ENCODE measurements around the gene DUXB. TPM values are rescaled to one million over a fixed set of nuclear protein-coding genes. Genes with fewer than 3 reads are reported as not detected.

The DUXB gene
- total and polyA plus RNA-seq, 3 donors from 2014 or later, result 0.30 TPM; not detected in 2

- intact Hi-C loops (cut with DNase I; ENCODE audit: low total_unique reads), result loop anchor here (10.0 kb wide), 1 partner anchor 73 kb away; no protein-coding TSS in a partner anchor
- 1% methylated on average over 72 of the region's 76 CpGs; no CpG with 5 or more reads in 1 of the 2 donors for WGBS, 2 donors
- Histone ChIP-seq H3K9me3 (no peaks in the 10 kb centered on the region), H3K36me3 (ENCODE audit: low read depth, missing control alignments) (no peaks in the 10 kb centered on the region), H3K27me3 (no peaks in the 10 kb centered on the region), H3K27ac (peak within 1 kb of the TSS; percentile 98 to 99), H3K4me1 (peaks cover 37% of the 10 kb centered on the region), H3K4me3 (peak within 1 kb of the TSS; percentile 99)
- DNase-seq, result peak; percentile 97
- no peak for TF ChIP-seq CTCF (IDR thresholded peaks at IDR 0.05)
- peak; percentile 95 for TF ChIP-seq POLR2A (IDR thresholded peaks at IDR 0.05)
Observed at GRCh38 chr16:75647492-75648264, 53.6 kb downstream of the DUXB start, which contains the start of the genes KARS1 and TERF2IP. Gene KARS1, minus strand, starts transcription at chr16:75647665. Its CDS starts 26 bp downstream, at chr16:75647639. Gene TERF2IP, plus strand, starts transcription at chr16:75647773. Its CDS starts 110 bp downstream, at chr16:75647883.

GRCh38 chr16:75647112-75647491, 54.2 kb downstream of the DUXB start:
- Histone ChIP-seq H3K36me3 (ENCODE audit: low read depth, missing control alignments) (no peaks in the 10 kb centered on the region), H3K4me3 (peak overlapping the region; percentile 99), H3K27me3 (no peaks in the 10 kb centered on the region), H3K4me1 (peaks cover 31% of the 10 kb centered on the region), H3K9me3 (no peaks in the 10 kb centered on the region), H3K27ac (peak overlapping the region; percentile 98 to 99)
- DNase-seq, result no peak
- 0% methylated on average over 7 to 18 of the region's 18 CpGs for WGBS, 2 donors
- no peak for TF ChIP-seq CTCF (IDR thresholded peaks at IDR 0.05)
- intact Hi-C loops (cut with DNase I; ENCODE audit: low total_unique reads), result loop anchor here (10.0 kb wide), 1 partner anchor 72 kb away; no protein-coding TSS in a partner anchor

GRCh38 chr16:75644240-75645012, 56.8 kb downstream of the DUXB start:
- H3K27me3 ChIP-seq, result no peaks in the 10 kb centered on the region
- peaks cover 10% of the 10 kb centered on the region for H3K4me1 ChIP-seq
- WGBS, 2 donors, result 87 to 93% methylated on average over 7 of the region's 7 CpGs
- no peak for DNase-seq
- H3K4me3 ChIP-seq, result no peak overlapping the region
- no peaks in the 10 kb centered on the region for H3K9me3 ChIP-seq
- no peak overlapping the region for H3K27ac ChIP-seq
- intact Hi-C loops (cut with DNase I; ENCODE audit: low total_unique reads), result loop anchor here (10.0 kb wide), 1 partner anchor 70 kb away; no protein-coding TSS in a partner anchor
- no peaks in the 10 kb centered on the region for H3K36me3 ChIP-seq (ENCODE audit: low read depth, missing control alignments)
- TF ChIP-seq POLR2A (IDR thresholded peaks at IDR 0.05) (no peak), CTCF (IDR thresholded peaks at IDR 0.05) (no peak)

Small RNA genes lying within 50 kb of the gene (small RNA-seq; reads per million reads assigned to genes)
- 0 reads per million in 2 donors for gene RN7SL520P

Other genes with a start within 250 kb of the DUXB start
- 10 to 100 TPM; 44.3 to 54.2 TPM for gene TMEM170A, start 236.8 kb downstream of the DUXB start, total RNA-seq
- gene TMEM170A, start 236.8 kb downstream of the DUXB start, polyA plus RNA-seq (ENCODE audit: insufficient read depth, low read depth, low replicate concordance), result 42.2 TPM
- gene CHST6, start 206.0 kb downstream of the DUXB start, total RNA-seq, result 1 to 10 TPM; 6.1 to 9.4 TPM
- 1.1 TPM for gene CHST6, start 206.0 kb downstream of the DUXB start, polyA plus RNA-seq (ENCODE audit: insufficient read depth, low read depth, low replicate concordance)
- under 1 TPM; 0.55 to 0.74 TPM for gene CHST5, start 165.4 kb downstream of the DUXB start, total RNA-seq
- 0.26 TPM for gene CHST5, start 165.4 kb downstream of the DUXB start, polyA plus RNA-seq (ENCODE audit: insufficient read depth, low read depth, low replicate concordance)
- gene TMEM231, start 145.2 kb downstream of the DUXB start, total RNA-seq, result 10 to 100 TPM; 21.2 to 25.4 TPM
- 29.2 TPM for gene TMEM231, start 145.2 kb downstream of the DUXB start, polyA plus RNA-seq (ENCODE audit: insufficient read depth, low read depth, low replicate concordance)
- gene GABARAPL2, start 135.1 kb downstream of the DUXB start, total RNA-seq, result 100 to 1,000 TPM; 113 to 122 TPM
- 157 TPM for gene GABARAPL2, start 135.1 kb downstream of the DUXB start, polyA plus RNA-seq (ENCODE audit: insufficient read depth, low read depth, low replicate concordance)
- gene ADAT1, start 78.2 kb downstream of the DUXB start, total RNA-seq, result 100 to 1,000 TPM; 104 to 172 TPM
- 84.2 TPM for gene ADAT1, start 78.2 kb downstream of the DUXB start, polyA plus RNA-seq (ENCODE audit: insufficient read depth, low read depth, low replicate concordance)
- gene KARS1, start 53.8 kb downstream of the DUXB start, total RNA-seq, result 100 to 1,000 TPM; 137 to 139 TPM
- 254 TPM for gene KARS1, start 53.8 kb downstream of the DUXB start, polyA plus RNA-seq (ENCODE audit: insufficient read depth, low read depth, low replicate concordance)
- 100 to 1,000 TPM; 153 to 161 TPM for gene TERF2IP, start 53.7 kb downstream of the DUXB start, total RNA-seq
- gene TERF2IP, start 53.7 kb downstream of the DUXB start, polyA plus RNA-seq (ENCODE audit: insufficient read depth, low read depth, low replicate concordance), result 124 TPM
- gene CPHXL2, start 24.5 kb downstream of the DUXB start, total RNA-seq, result under 1 TPM in 1 of 2 donors, not detected in 1; 0.31 TPM
- not detected for gene CPHXL2, start 24.5 kb downstream of the DUXB start, polyA plus RNA-seq (ENCODE audit: insufficient read depth, low read depth, low replicate concordance)
- gene CPHXL, start 25.0 kb upstream of the DUXB start, total RNA-seq, result 1 to 10 TPM in 1 of 2 donors, under 1 TPM in 1; 0.68 to 1.2 TPM
- gene CPHXL, start 25.0 kb upstream of the DUXB start, polyA plus RNA-seq (ENCODE audit: insufficient read depth, low read depth, low replicate concordance), result 0.54 TPM

Measured in testis (tissue), 3 donors.